ENCODE data around the gene MYOM1. TPM values are rescaled to one million over a fixed set of nuclear protein-coding genes. Genes with fewer than 3 reads are reported as not detected.

MYOM1 gene
- total RNA-seq, 2 experiments from 2014 or later = 2.4 to 3.8 TPM

GRCh38 chr18:3062798-3063680 is 156.7 kb downstream of the MYOM1 start:
- Histone ChIP-seq H3K4me2 (ENCODE audit: low read length) (no peak overlapping the region), H4K20me1 (ENCODE audit: insufficient read depth, low read length) (no peaks in the 10 kb centered on the region), H3K9me2 (ENCODE audit: insufficient read depth, low read length) (no peaks in the 10 kb centered on the region), H3K27ac (ENCODE audit: low read depth, low read length, poor library complexity, severe bottlenecking) (no peak overlapping the region), H3K9me3 (ENCODE audit: low read length) (no peaks in the 10 kb centered on the region), H3K36me3 (ENCODE audit: insufficient read depth, low read length) (no peaks in the 10 kb centered on the region), H2AFZ (ENCODE audit: low read length) (no peak overlapping the region), H3K4me1 (ENCODE audit: insufficient read depth, low read length, poor library complexity, severe bottlenecking) (peaks cover 7% of the 10 kb centered on the region), H3K4me3 (ENCODE audit: low read depth, low read length, poor library complexity, severe bottlenecking) (no peak overlapping the region), H3K79me2 (ENCODE audit: insufficient read depth, low read depth, low read length) (no peaks in the 10 kb centered on the region)
- CTCF ChIA-PET (ENCODE audit: unreplicated experiment) = interaction anchor here (0.5 to 1.3 kb wide), 2 partner anchors 33 to 68 kb away, joined by 3 to 4 read pairs; no protein-coding TSS in a partner anchor
- POLR2A ChIA-PET = interaction anchor here (1.0 to 1.4 kb wide), 3 partner anchors 68 to 184 kb away, joined by 3 read pairs; no protein-coding TSS in a partner anchor
- no TSS peak for BruUV-seq (replicated peaks)
- intact Hi-C loops (cut with micrococcal nuclease; ENCODE audit: unreplicated experiment) = loop anchor here (1.0 to 2.0 kb wide), 3 partner anchors 68 to 183 kb away; no protein-coding TSS in a partner anchor
- TF ChIP-seq EZH2phosphoT487 (IDR thresholded peaks at IDR 0.05; ENCODE audit: borderline replicate concordance, low read depth, low read length) (no peak), CTCF (conservative IDR thresholded peaks at IDR 0.05; ENCODE audit: low read length) (peak; percentile 93)
- DNase-seq (ENCODE audit: low spot score) = peak; percentile 72

- Histone ChIP-seq H4K20me1 (ENCODE audit: insufficient read depth, low read length) (no peaks in the 10 kb centered on the region), H2AFZ (ENCODE audit: low read length) (no peak overlapping the region), H3K79me2 (ENCODE audit: insufficient read depth, low read depth, low read length) (no peaks in the 10 kb centered on the region), H3K36me3 (ENCODE audit: insufficient read depth, low read length) (no peaks in the 10 kb centered on the region), H3K4me3 (ENCODE audit: low read depth, low read length, poor library complexity, severe bottlenecking) (no peak overlapping the region), H3K4me1 (ENCODE audit: insufficient read depth, low read length, poor library complexity, severe bottlenecking) (peaks cover 7% of the 10 kb centered on the region), H3K9me2 (ENCODE audit: insufficient read depth, low read length) (no peaks in the 10 kb centered on the region), H3K27ac (ENCODE audit: low read depth, low read length, poor library complexity, severe bottlenecking) (no peak overlapping the region), H3K9me3 (ENCODE audit: low read length) (no peaks in the 10 kb centered on the region), H3K4me2 (ENCODE audit: low read length) (no peak overlapping the region)
- TF ChIP-seq CTCF (conservative IDR thresholded peaks at IDR 0.05; ENCODE audit: low read length) (no peak), EZH2phosphoT487 (IDR thresholded peaks at IDR 0.05; ENCODE audit: borderline replicate concordance, low read depth, low read length) (no peak)
- POLR2A ChIA-PET = interaction anchor here (0.5 kb wide), 1 partner anchor 15 kb away, joined by 3 read pairs; no protein-coding TSS in a partner anchor
- no peak for DNase-seq (ENCODE audit: low spot score)
- CTCF ChIA-PET (ENCODE audit: unreplicated experiment) = interaction anchor here (0.6 kb wide), 1 partner anchor 103 kb away, joined by 3 read pairs; no protein-coding TSS in a partner anchor
- no TSS peak for BruUV-seq (replicated peaks)
- intact Hi-C loops (cut with micrococcal nuclease; ENCODE audit: unreplicated experiment) = loop anchor here (2.0 kb wide), 1 partner anchor 67 kb away; no protein-coding TSS in a partner anchor
Observed at GRCh38 chr18:3061581-3062312, 158.0 kb downstream of the MYOM1 start.
